HAP-1 (cell line): ENCODE results near the gene RNF32.
"Not testable (repeated sequence)": the region's sequence is repeated elsewhere in the genome, so short reads cannot be mapped to it uniquely, and the experiment has no call there.

Source experiments
- DNase-seq, 2 experiments: peaks; one replicate each; pipeline ENCODE4 v3.0.0-alpha.2; 2016 to 2020; ENCODE audit warnings: low spot score in 2 of 2
- H3K27me3 ChIP-seq: fragments of 250-450 bp; sonication (Bioruptor Pico); 2 replicates; pipeline ENCODE4 v1.5.1; 2020; ENCODE audit warnings: low read depth, mild to moderate bottlenecking, moderate library complexity
- H3K36me3 ChIP-seq: fragments of 250-450 bp; sonication (Bioruptor Pico); replicated peaks from 2 replicates; pipeline ENCODE4 v1.5.1; 2020; ENCODE audit warnings: mild to moderate bottlenecking
- H3K4me1 ChIP-seq: fragments of 250-450 bp; sonication (Bioruptor Pico); 2 replicates; pipeline ENCODE4 v1.5.1; 2020; ENCODE audit warnings: mild to moderate bottlenecking
- H3K4me3 ChIP-seq: fragments of 250-450 bp; sonication (Bioruptor Pico); 2 replicates; pipeline ENCODE4 v1.5.1; 2020; ENCODE audit warnings: mild to moderate bottlenecking, moderate library complexity
- H3K9me3 ChIP-seq: fragments of 250-450 bp; sonication (Bioruptor Pico); 2 replicates; pipeline ENCODE4 v1.5.1; 2020; ENCODE audit warnings: mild to moderate bottlenecking, moderate library complexity
- in situ Hi-C: fragments of 300-500 bp; cut with MboI; formaldehyde crosslinking; loops from 3 replicates; pipeline ENCODE4 v1.14.3; 2020; ENCODE audit warnings: low sequenced_read_pairs, inconsistent platforms, mixed read lengths

The RNF32 gene

GRCh38 chr7:156640949-156641485, 443 bp downstream of the RNF32 start:
- in situ Hi-C loops, result no loop called here
- Histone ChIP-seq H3K36me3 (no peaks in the 10 kb centered on the region), H3K9me3 (no peaks in the 10 kb centered on the region), H3K27me3 (no peaks in the 10 kb centered on the region), H3K4me3 (no peak overlapping the region), H3K4me1 (no peaks in the 10 kb centered on the region)
- DNase-seq, result no peak

- H3K36me3 ChIP-seq, result no peaks in the 10 kb centered on the region
- no peaks in the 10 kb centered on the region for H3K9me3 ChIP-seq
- no peaks in the 10 kb centered on the region for H3K27me3 ChIP-seq
- no peak overlapping the region for H3K4me3 ChIP-seq
- in situ Hi-C loops, result no loop called here
- H3K4me1 ChIP-seq, result no peaks in the 10 kb centered on the region
- DNase-seq, result no peak
Measured at GRCh38 chr7:156642306-156643045, 1.9 kb downstream of the RNF32 start.

- in situ Hi-C loops, H3K4me3 ChIP-seq, H3K9me3 ChIP-seq, DNase-seq, H3K4me1 ChIP-seq, H3K36me3 ChIP-seq, H3K27me3 ChIP-seq: not testable (repeated sequence)
Measured at GRCh38 chr7:156647330-156647729, 6.8 kb downstream of the RNF32 start.

DNA sequence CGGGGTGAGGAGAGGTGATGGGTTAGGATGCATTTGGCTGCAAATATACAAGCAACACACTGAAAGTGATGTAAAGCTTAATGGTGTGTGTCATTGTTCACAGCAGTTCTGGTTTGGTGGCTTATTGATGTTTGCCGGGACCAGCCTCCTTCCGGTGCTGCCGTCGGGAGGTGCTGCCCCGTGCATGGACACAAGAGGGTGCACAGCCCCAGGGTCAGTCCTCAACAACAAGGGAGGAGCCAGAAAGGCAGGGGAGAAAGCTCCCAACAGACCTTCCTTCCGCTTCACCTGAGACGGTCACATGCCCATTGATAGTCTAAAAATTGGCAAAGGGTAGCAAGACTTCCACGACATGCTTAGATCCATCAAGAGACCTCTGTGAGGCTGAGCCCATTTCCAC, 9.5 kb downstream of the RNF32 start:
- H3K36me3 ChIP-seq, result no peaks in the 10 kb centered on the region
- H3K9me3 ChIP-seq, result 0 out of 2 replicates have a peak, but pooled peaks cover 3% of the 10 kb centered on the region
- H3K4me1 ChIP-seq, result no peaks in the 10 kb centered on the region
- H3K27me3 ChIP-seq, result no peaks in the 10 kb centered on the region
- no peak for DNase-seq
- no peak overlapping the region for H3K4me3 ChIP-seq
- in situ Hi-C loops, result no loop called here

DNA sequence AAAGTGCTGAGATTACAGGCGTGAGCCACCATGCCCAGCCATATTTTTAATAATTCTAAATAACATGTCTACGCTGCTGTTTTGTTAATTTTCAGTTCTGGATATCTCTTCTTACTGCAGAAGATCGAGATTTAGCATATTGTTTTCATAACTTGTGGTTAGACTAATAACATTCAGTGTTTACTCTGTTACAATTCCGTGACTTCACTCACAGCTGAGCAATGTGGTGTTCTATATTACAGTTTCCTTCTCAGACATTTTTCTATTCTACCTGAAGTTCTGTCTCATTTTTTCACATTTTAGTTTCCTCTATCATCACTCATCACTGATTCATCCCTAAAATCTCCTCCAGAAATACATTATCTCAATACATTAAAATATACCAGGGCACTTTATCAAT, 10.9 kb downstream of the RNF32 start:
- in situ Hi-C loops, result no loop called here
- no peaks in the 10 kb centered on the region for H3K27me3 ChIP-seq
- H3K36me3 ChIP-seq, result no peaks in the 10 kb centered on the region
- DNase-seq, result no peak
- no peaks in the 10 kb centered on the region for H3K4me1 ChIP-seq
- H3K9me3 ChIP-seq, result 0 out of 2 replicates have a peak, but pooled peaks cover 3% of the 10 kb centered on the region
- no peak overlapping the region for H3K4me3 ChIP-seq

DNA sequence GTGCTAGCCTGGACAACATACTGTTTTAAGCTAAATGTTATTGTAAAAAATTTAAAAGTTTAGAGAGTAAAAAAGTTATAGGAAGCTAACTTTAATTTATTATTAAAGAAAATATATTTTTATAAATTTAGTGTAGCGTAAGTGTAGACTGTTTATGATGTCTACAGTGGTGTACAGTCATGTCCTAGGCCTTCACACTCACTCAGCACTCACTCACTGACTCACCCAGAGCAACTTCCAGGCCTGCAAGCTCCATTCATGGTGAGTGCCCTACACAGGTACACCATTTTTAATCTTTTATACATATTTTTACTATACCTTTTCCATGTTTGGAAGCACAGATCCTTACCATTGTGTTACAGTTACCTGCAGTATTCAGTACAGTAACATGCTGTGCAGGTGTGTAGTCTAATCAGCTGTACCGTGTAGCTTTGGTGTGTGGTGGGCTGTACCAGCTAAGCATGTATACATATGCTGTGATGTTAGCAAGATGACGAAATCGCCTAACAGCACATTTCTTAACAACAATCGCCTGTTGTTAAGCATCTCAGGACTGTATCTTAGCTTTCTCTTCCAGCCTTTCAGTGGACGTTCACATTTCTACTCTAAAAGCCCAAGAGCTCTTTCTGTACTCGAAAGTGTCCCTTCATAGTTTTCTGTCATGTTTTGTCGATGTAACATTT, 12.5 kb downstream of the RNF32 start:
- H3K4me1 ChIP-seq, result no peaks in the 10 kb centered on the region
- no peaks in the 10 kb centered on the region for H3K27me3 ChIP-seq
- H3K36me3 ChIP-seq, result no peaks in the 10 kb centered on the region
- 0 out of 2 replicates have a peak, but pooled peaks cover 3% of the 10 kb centered on the region for H3K9me3 ChIP-seq
- in situ Hi-C loops, result no loop called here
- DNase-seq, result no peak
- H3K4me3 ChIP-seq, result no peak overlapping the region

DNA sequence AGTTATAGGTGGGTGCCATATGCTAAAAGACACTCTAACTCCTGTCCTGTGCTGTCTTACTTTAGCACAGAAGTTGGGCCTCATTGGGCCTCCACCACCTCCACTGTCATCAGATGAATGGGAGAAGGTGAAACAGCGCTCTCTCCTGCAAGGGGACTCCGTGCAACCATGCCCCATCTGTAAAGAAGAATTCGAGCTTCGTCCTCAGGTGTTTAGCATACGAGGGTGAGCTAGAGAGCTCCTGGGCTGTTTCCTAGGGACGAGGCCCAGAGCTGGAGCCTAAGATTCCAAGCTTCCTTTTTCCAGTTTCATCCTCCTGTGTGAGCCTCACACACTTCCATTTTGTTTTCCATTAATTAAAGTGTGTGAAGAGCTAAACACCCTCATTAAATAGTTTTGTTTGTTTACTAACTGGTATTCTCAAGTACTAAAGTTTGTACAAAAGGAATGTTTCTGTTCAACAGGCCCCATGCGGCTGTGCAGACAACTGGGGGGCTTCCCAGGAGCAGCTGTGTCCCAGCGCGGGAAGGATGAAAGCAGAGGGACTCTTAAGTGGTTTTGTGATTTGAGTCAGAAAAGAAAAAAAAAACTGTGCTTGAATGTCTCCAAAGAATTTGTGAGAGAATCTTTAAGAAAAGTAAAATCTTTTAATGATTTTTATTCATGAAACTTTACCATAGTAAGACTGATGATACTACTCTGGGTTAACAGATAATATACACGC, 14.1 kb downstream of the RNF32 start:
- no peaks in the 10 kb centered on the region for H3K36me3 ChIP-seq
- no peaks in the 10 kb centered on the region for H3K4me1 ChIP-seq
- no peak overlapping the region for H3K4me3 ChIP-seq
- H3K9me3 ChIP-seq, result 0 out of 2 replicates have a peak, but pooled peaks cover 2% of the 10 kb centered on the region
- H3K27me3 ChIP-seq, result no peaks in the 10 kb centered on the region
- in situ Hi-C loops, result no loop called here
- DNase-seq, result no peak

DNA sequence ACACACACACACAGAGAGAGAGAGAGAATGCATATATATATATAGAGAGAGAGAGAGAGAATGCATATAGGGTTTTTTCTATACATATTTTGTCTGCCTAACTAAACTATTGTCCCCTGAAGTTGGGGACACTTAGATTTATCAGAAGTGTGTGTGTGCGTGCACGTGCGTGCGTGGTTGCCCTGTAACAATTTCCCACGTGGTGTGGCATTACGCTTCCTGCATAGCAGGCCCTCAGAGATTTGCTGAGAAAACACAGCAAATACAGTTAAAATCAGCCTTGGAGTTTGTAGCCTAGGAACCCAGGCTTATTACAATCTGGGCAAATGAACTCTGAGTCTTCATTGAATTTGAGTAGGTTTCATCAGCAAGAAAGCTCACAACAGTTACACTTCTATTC, 14.7 kb downstream of the RNF32 start:
- Histone ChIP-seq H3K36me3 (no peaks in the 10 kb centered on the region), H3K27me3 (no peaks in the 10 kb centered on the region), H3K4me3 (no peak overlapping the region), H3K9me3 (no peaks in the 10 kb centered on the region), H3K4me1 (no peaks in the 10 kb centered on the region)
- in situ Hi-C loops, result no loop called here
- no peak for DNase-seq

GRCh38 chr7:156655983-156656382, 15.4 kb downstream of the RNF32 start:
- no peaks in the 10 kb centered on the region for H3K36me3 ChIP-seq
- DNase-seq, result no peak
- no peak overlapping the region for H3K4me3 ChIP-seq
- no peaks in the 10 kb centered on the region for H3K4me1 ChIP-seq
- no peaks in the 10 kb centered on the region for H3K9me3 ChIP-seq
- H3K27me3 ChIP-seq, result no peaks in the 10 kb centered on the region
- in situ Hi-C loops, result no loop called here

DNA sequence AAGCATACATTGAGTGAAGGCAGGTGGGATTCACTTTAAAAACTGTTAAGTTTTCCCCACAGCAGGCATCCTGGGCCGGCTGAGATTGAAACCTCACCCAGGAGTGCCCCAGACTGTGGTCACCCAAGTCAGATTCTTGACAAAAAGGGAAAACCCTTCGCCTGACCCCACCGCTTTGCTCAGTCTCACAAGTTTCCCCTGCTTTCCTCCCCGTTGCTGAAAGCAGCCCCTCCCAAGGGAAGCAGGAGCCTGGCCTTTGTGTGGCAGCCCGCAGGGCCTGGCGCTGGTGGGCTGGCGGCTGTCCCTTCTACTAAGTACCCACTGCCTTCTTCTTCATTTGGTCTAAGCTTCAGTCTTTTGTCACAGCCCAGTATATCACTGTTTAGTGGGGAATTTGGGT, 16.0 kb downstream of the RNF32 start:
- Histone ChIP-seq H3K9me3 (no peaks in the 10 kb centered on the region), H3K4me3 (no peak overlapping the region), H3K27me3 (no peaks in the 10 kb centered on the region), H3K4me1 (no peaks in the 10 kb centered on the region), H3K36me3 (no peaks in the 10 kb centered on the region)
- in situ Hi-C loops, result no loop called here
- DNase-seq, result no peak

GRCh38 chr7:156657681-156658080, 17.1 kb downstream of the RNF32 start:
- no peak for DNase-seq
- Histone ChIP-seq H3K27me3 (no peaks in the 10 kb centered on the region), H3K4me1 (no peaks in the 10 kb centered on the region), H3K9me3 (no peaks in the 10 kb centered on the region), H3K36me3 (no peaks in the 10 kb centered on the region), H3K4me3 (no peak overlapping the region)
- in situ Hi-C loops, result no loop called here

- DNase-seq, result no peak
- Histone ChIP-seq H3K36me3 (no peaks in the 10 kb centered on the region), H3K4me3 (no peak overlapping the region), H3K4me1 (no peaks in the 10 kb centered on the region), H3K9me3 (no peaks in the 10 kb centered on the region), H3K27me3 (no peaks in the 10 kb centered on the region)
- in situ Hi-C loops, result no loop called here
Measured at GRCh38 chr7:156659203-156659602, 18.6 kb downstream of the RNF32 start.

DNA sequence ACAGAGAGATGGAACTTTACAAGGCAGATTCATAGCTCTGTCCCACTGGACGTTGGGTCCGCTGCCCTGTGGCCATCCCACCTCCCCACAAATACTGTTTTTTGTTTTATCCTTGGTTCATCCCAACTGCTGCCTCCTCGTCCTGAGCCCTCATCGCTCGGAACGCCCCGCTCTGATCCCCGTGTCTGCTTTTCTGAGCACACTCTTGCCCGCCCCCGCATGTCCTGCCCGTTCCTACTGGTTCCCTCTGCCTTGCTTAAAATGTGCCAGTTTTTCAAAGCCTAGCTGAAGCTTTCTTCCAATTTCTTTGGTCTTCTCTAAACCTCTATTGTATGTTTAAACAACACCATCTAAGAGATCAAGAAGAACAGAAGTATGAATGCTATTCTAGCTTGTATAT, 19.4 kb downstream of the RNF32 start:
- H3K9me3 ChIP-seq, result no peaks in the 10 kb centered on the region
- H3K4me1 ChIP-seq, result peaks cover 6% of the 10 kb centered on the region; the same call in 1 of the 2 replicates
- no peak for DNase-seq
- no peaks in the 10 kb centered on the region for H3K27me3 ChIP-seq
- H3K36me3 ChIP-seq, result no peaks in the 10 kb centered on the region
- in situ Hi-C loops, result no loop called here
- H3K4me3 ChIP-seq, result no peak overlapping the region

- H3K4me1 ChIP-seq, result peaks cover 11% of the 10 kb centered on the region
- no peak overlapping the region for H3K4me3 ChIP-seq
- in situ Hi-C loops, result no loop called here
- DNase-seq, result no peak
- H3K9me3 ChIP-seq, result no peaks in the 10 kb centered on the region
- H3K36me3 ChIP-seq, result no peaks in the 10 kb centered on the region
- no peaks in the 10 kb centered on the region for H3K27me3 ChIP-seq
Measured at GRCh38 chr7:156661637-156662036, 21.1 kb downstream of the RNF32 start.
